WTC11 (cell line): ENCODE results near the gene DOP1B. TPM values are rescaled to one million over a fixed set of nuclear protein-coding genes. Genes with fewer than 3 reads are reported as not detected.

ENCODE experiments used
- ATAC-seq: fragments of 200-7000 bp; cut with Tn5 transposase; 2 replicates; pipeline ENCODE4 v1.10.0; 2021; ENCODE audit warnings: mild to moderate bottlenecking, moderate library complexity
- CTCF ChIA-PET: fragments of 300-600 bp; sonication (Branson Sonifier 250); formaldehyde crosslinking; loops from one replicate; lab custom pipeline; 2021; ENCODE audit warnings: antibody characterized with exemption; lab: Charles Lee
- POLR2A ChIA-PET: fragments of 350-600 bp; sonication (Branson Sonifier 250); formaldehyde crosslinking; loops from one replicate; lab custom pipeline; 2021; ENCODE audit warnings: antibody characterized with exemption; lab: Charles Lee
- DNase-seq: peaks from one replicate; pipeline ENCODE4 v3.0.0; 2021; ENCODE audit warnings: low spot score
- H3K27ac Mint-ChIP-seq: 2 replicates; pipeline ENCODE4 v1.8.0; 2021; ENCODE audit warnings: mixed read lengths
- H3K27me3 Mint-ChIP-seq: 2 replicates; pipeline ENCODE4 v1.8.0; 2021; ENCODE audit warnings: low read depth, mild to moderate bottlenecking, moderate library complexity, mixed read lengths
- H3K36me3 Mint-ChIP-seq: 2 replicates; pipeline ENCODE4 v1.8.0; 2021; ENCODE audit warnings: mixed read lengths
- H3K4me1 Mint-ChIP-seq: 2 replicates; pipeline ENCODE4 v1.8.0; 2022; ENCODE audit warnings: mixed read lengths
- H3K4me3 Mint-ChIP-seq: 2 replicates; pipeline ENCODE4 v1.8.0; 2021; ENCODE audit warnings: mild to moderate bottlenecking, moderate library complexity, mixed read lengths
- H3K9me3 Mint-ChIP-seq: 2 replicates; pipeline ENCODE4 v1.8.0; 2021; ENCODE audit warnings: mixed read lengths
- ATF2 ChIP-seq: sonication (generic); formaldehyde crosslinking; IDR thresholded peaks from 2 replicates; pipeline ENCODE4 v1.8.1; 2022; ENCODE audit warnings: low read depth, missing genetic modification reagents, borderline replicate concordance
- CREB1 ChIP-seq: sonication (generic); formaldehyde crosslinking; IDR thresholded peaks from 2 replicates; pipeline ENCODE4 v1.8.0; 2023; ENCODE audit warnings: mild to moderate bottlenecking, missing genetic modification reagents
- E2F1 ChIP-seq: sonication (generic); formaldehyde crosslinking; IDR thresholded peaks from 2 replicates; pipeline ENCODE4 v1.8.0; 2022; ENCODE audit warnings: mild to moderate bottlenecking, missing genetic modification reagents
- ELF4 ChIP-seq: sonication (generic); formaldehyde crosslinking; IDR thresholded peaks from 2 replicates; pipeline ENCODE4 v1.8.1; 2022; ENCODE audit warnings: low read depth, mild to moderate bottlenecking, moderate library complexity, missing genetic modification reagents
- JAZF1 ChIP-seq: fragments of 250-450 bp; sonication (Bioruptor Pico); IDR thresholded peaks from 2 replicates; pipeline ENCODE4 v1.9.0; 2021; ENCODE audit warnings: moderate library complexity, mild to moderate bottlenecking, inconsistent platforms
- JUN ChIP-seq: sonication (generic); formaldehyde crosslinking; IDR thresholded peaks from 2 replicates; pipeline ENCODE4 v1.8.0; 2023; ENCODE audit warnings: mild to moderate bottlenecking, missing genetic modification reagents
- MAX ChIP-seq: sonication (generic); formaldehyde crosslinking; IDR thresholded peaks from 2 replicates; pipeline ENCODE4 v1.8.0; 2022; ENCODE audit warnings: mild to moderate bottlenecking, missing genetic modification reagents
- NFE2L1 ChIP-seq: sonication (generic); formaldehyde crosslinking; IDR thresholded peaks from 2 replicates; pipeline ENCODE4 v1.8.1; 2023; ENCODE audit warnings: missing genetic modification reagents
- NFYB ChIP-seq: sonication (generic); formaldehyde crosslinking; conservative IDR thresholded peaks from 2 replicates; pipeline ENCODE4 v1.8.0; 2022; ENCODE audit warnings: low read depth, missing genetic modification reagents
- SP1 ChIP-seq: sonication (generic); formaldehyde crosslinking; conservative IDR thresholded peaks from 2 replicates; pipeline ENCODE4 v1.8.1; 2022; ENCODE audit warnings: missing genetic modification reagents
- STAT6 ChIP-seq: sonication (generic); formaldehyde crosslinking; conservative IDR thresholded peaks from 2 replicates; pipeline ENCODE4 v1.8.1; 2023; ENCODE audit warnings: mild to moderate bottlenecking, low read depth, missing genetic modification reagents, moderate library complexity
- USF1 ChIP-seq: sonication (generic); formaldehyde crosslinking; IDR thresholded peaks from 2 replicates; pipeline ENCODE4 v1.8.0; 2022; ENCODE audit warnings: mild to moderate bottlenecking, missing genetic modification reagents
- ZBTB21 ChIP-seq: sonication (generic); formaldehyde crosslinking; IDR thresholded peaks from 2 replicates; pipeline ENCODE4 v1.8.1; 2023; ENCODE audit warnings: mild to moderate bottlenecking, missing genetic modification reagents, borderline replicate concordance
- ZNF121 ChIP-seq: sonication (generic); formaldehyde crosslinking; IDR thresholded peaks from 2 replicates; pipeline ENCODE4 v1.8.0; 2023; ENCODE audit warnings: missing genetic modification reagents
- ZNF512 ChIP-seq: sonication (generic); formaldehyde crosslinking; IDR thresholded peaks from 2 replicates; pipeline ENCODE4 v1.8.1; 2022; ENCODE audit warnings: missing genetic modification reagents, borderline replicate concordance
- ZNF532 ChIP-seq: fragments of 250-450 bp; sonication (Bioruptor Pico); IDR thresholded peaks from 2 replicates; pipeline ENCODE4 v1.9.0; 2021; ENCODE audit warnings: mild to moderate bottlenecking, borderline replicate concordance
- total RNA-seq: library from RNA; stranded (reverse); gene quantifications from 3 replicates; pipeline ENCODE4 v1.2.3, GENCODE V29; 2021

The DOP1B gene
- total RNA-seq, 1 experiment from 2014 or later = 11.4 TPM

GRCh38 chr21:36202726-36203602, 46.3 kb downstream of the DOP1B start (continued):
- TF ChIP-seq ZNF512 (CRISPR knock-in tag) (no peak), ZNF532 (CRISPR knock-in tag) (no peak), JUN (no peak), CREB1 (CRISPR knock-in tag) (no peak), ZBTB21 (CRISPR knock-in tag) (no peak), USF1 (no peak)

- no peaks in the 10 kb centered on the region for H3K9me3 Mint-ChIP-seq
- H3K4me3 Mint-ChIP-seq = no peak overlapping the region
- DNase-seq (no peak), ATAC-seq (no peak)
- CTCF ChIA-PET = interaction anchor here (0.6 to 2.1 kb wide), 2 partner anchors 50 to 237 kb away, joined by 3 to 4 read pairs; no protein-coding TSS in a partner anchor
- TF ChIP-seq ZNF532 (CRISPR knock-in tag) (no peak), ELF4 (CRISPR knock-in tag) (no peak), STAT6 (CRISPR knock-in tag) (no peak), ZNF121 (CRISPR knock-in tag) (no peak), MAX (CRISPR knock-in tag) (no peak), JAZF1 (CRISPR knock-in tag) (no peak), ATF2 (CRISPR knock-in tag) (no peak), SP1 (no peak), E2F1 (CRISPR knock-in tag) (no peak), NFE2L1 (CRISPR knock-in tag) (no peak), NFYB (no peak)
- no peaks in the 10 kb centered on the region for H3K27me3 Mint-ChIP-seq
- peaks cover 3% of the 10 kb centered on the region; the same call in 1 of the 2 replicates for H3K36me3 Mint-ChIP-seq
- 0 out of 2 replicates have a peak, but pooled peaks cover under 1% of the 10 kb centered on the region for H3K4me1 Mint-ChIP-seq
- H3K27ac Mint-ChIP-seq = no peak overlapping the region
- POLR2A ChIA-PET = no interaction called here
These were observed 46.9 kb downstream of the DOP1B start for GRCh38 chr21:36203603-36203889.
